ENCODE data around the gene NCOA7. TPM values are rescaled to one million over a fixed set of nuclear protein-coding genes. Genes with fewer than 3 reads are reported as not detected.
"Not testable (repeated sequence)": the region's sequence is repeated elsewhere in the genome, so short reads cannot be mapped to it uniquely, and the experiment has no call there.

The NCOA7 gene
- total RNA-seq, 1 donor = 34.0 TPM

- Histone ChIP-seq H4K20me1 (ENCODE audit: insufficient read depth, low read length) (no peaks in the 10 kb centered on the region), H3K4me1 (ENCODE audit: insufficient read depth, low read length) (peaks cover 32% of the 10 kb centered on the region), H3K9me3 (ENCODE audit: low read depth, low read length) (no peaks in the 10 kb centered on the region), H3K4me2 (ENCODE audit: insufficient read depth, low read length) (no peak overlapping the region), H3K79me2 (ENCODE audit: insufficient read depth, low read length) (peaks cover 84% of the 10 kb centered on the region), H3K4me3 (ENCODE audit: insufficient read depth, low read length) (no peak overlapping the region), H3K36me3 (ENCODE audit: insufficient read depth, low read length) (no peaks in the 10 kb centered on the region), H3K27me3 (ENCODE audit: insufficient read depth, low read length) (no peaks in the 10 kb centered on the region), H2AFZ (ENCODE audit: low read length) (no peak overlapping the region), H3K27ac (ENCODE audit: low read depth, low read length) (peak overlapping the region; percentile 56)
- TF ChIP-seq CTCF (IDR thresholded peaks at IDR 0.05; ENCODE audit: extremely low read depth, low read depth, low read length) = no peak
- DNase-seq (ENCODE audit: insufficient read length, low spot score, missing footprints) = no peak
Measured at GRCh38 chr6:125798734-125799508, 8.2 kb downstream of the NCOA7 start.

GRCh38 chr6:125802383-125802782 is 11.6 kb downstream of the NCOA7 start:
- no peaks in the 10 kb centered on the region for H3K36me3 ChIP-seq (ENCODE audit: insufficient read depth, low read length)

GRCh38 chr6:125802943-125803377 is 12.2 kb downstream of the NCOA7 start:
- H3K36me3 ChIP-seq (ENCODE audit: insufficient read depth, low read length) = no peaks in the 10 kb centered on the region
- TF ChIP-seq CTCF (IDR thresholded peaks at IDR 0.05; ENCODE audit: extremely low read depth, low read depth, low read length) = no peak
- peak overlapping the region; percentile 49 for H3K4me2 ChIP-seq (ENCODE audit: insufficient read depth, low read length)
- H3K27me3 ChIP-seq (ENCODE audit: insufficient read depth, low read length) = no peaks in the 10 kb centered on the region
- DNase-seq (ENCODE audit: insufficient read length, low spot score, missing footprints) = no peak
- H3K9me3 ChIP-seq (ENCODE audit: low read depth, low read length) = no peaks in the 10 kb centered on the region
- H3K4me3 ChIP-seq (ENCODE audit: insufficient read depth, low read length) = no peak overlapping the region
- peaks cover 20% of the 10 kb centered on the region for H3K4me1 ChIP-seq (ENCODE audit: insufficient read depth, low read length)
- H4K20me1 ChIP-seq (ENCODE audit: insufficient read depth, low read length) = no peaks in the 10 kb centered on the region
- peaks cover 76% of the 10 kb centered on the region for H3K79me2 ChIP-seq (ENCODE audit: insufficient read depth, low read length)
- peak overlapping the region; percentile 72 for H3K27ac ChIP-seq (ENCODE audit: low read depth, low read length)
- peak overlapping the region; percentile 23 for H2AFZ ChIP-seq (ENCODE audit: low read length)

More at GRCh38 chr6:125802383-125802782, 11.6 kb downstream of the NCOA7 start:
- no peaks in the 10 kb centered on the region for H3K27me3 ChIP-seq (ENCODE audit: insufficient read depth, low read length)
- H3K4me2 ChIP-seq (ENCODE audit: insufficient read depth, low read length) = peak overlapping the region; percentile 49
- no peak overlapping the region for H3K4me3 ChIP-seq (ENCODE audit: insufficient read depth, low read length)
- no peak overlapping the region for H2AFZ ChIP-seq (ENCODE audit: low read length)
- H3K4me1 ChIP-seq (ENCODE audit: insufficient read depth, low read length) = peaks cover 20% of the 10 kb centered on the region
- DNase-seq (ENCODE audit: insufficient read length, low spot score, missing footprints) = no peak
- peak overlapping the region; percentile 72 for H3K27ac ChIP-seq (ENCODE audit: low read depth, low read length)
- H4K20me1 ChIP-seq (ENCODE audit: insufficient read depth, low read length) = no peaks in the 10 kb centered on the region
- TF ChIP-seq CTCF (IDR thresholded peaks at IDR 0.05; ENCODE audit: extremely low read depth, low read depth, low read length) = no peak
- peaks cover 76% of the 10 kb centered on the region for H3K79me2 ChIP-seq (ENCODE audit: insufficient read depth, low read length)
- no peaks in the 10 kb centered on the region for H3K9me3 ChIP-seq (ENCODE audit: low read depth, low read length)

GRCh38 chr6:125804264-125804663 is 13.5 kb downstream of the NCOA7 start:
- Histone ChIP-seq H3K36me3 (ENCODE audit: insufficient read depth, low read length) (no peaks in the 10 kb centered on the region), H2AFZ (ENCODE audit: low read length) (no peak overlapping the region), H3K27ac (ENCODE audit: low read depth, low read length) (no peak overlapping the region), H3K9me3 (ENCODE audit: low read depth, low read length) (no peaks in the 10 kb centered on the region), H3K27me3 (ENCODE audit: insufficient read depth, low read length) (no peaks in the 10 kb centered on the region), H3K4me1 (ENCODE audit: insufficient read depth, low read length) (peaks cover 15% of the 10 kb centered on the region), H3K4me2 (ENCODE audit: insufficient read depth, low read length) (no peak overlapping the region), H3K79me2 (ENCODE audit: insufficient read depth, low read length) (peaks cover 78% of the 10 kb centered on the region), H4K20me1 (ENCODE audit: insufficient read depth, low read length) (no peaks in the 10 kb centered on the region), H3K4me3 (ENCODE audit: insufficient read depth, low read length) (no peak overlapping the region)
- no peak for TF ChIP-seq CTCF (IDR thresholded peaks at IDR 0.05; ENCODE audit: extremely low read depth, low read depth, low read length)
- no peak for DNase-seq (ENCODE audit: insufficient read length, low spot score, missing footprints)

GRCh38 chr6:125804866-125805425 is 14.2 kb downstream of the NCOA7 start:
- not testable (repeated sequence) for H3K27me3 ChIP-seq (ENCODE audit: insufficient read depth, low read length); H4K20me1 ChIP-seq (ENCODE audit: insufficient read depth, low read length); H3K4me3 ChIP-seq (ENCODE audit: insufficient read depth, low read length); H3K4me2 ChIP-seq (ENCODE audit: insufficient read depth, low read length); DNase-seq (ENCODE audit: insufficient read length, low spot score, missing footprints); H2AFZ ChIP-seq (ENCODE audit: low read length); H3K27ac ChIP-seq (ENCODE audit: low read depth, low read length); H3K36me3 ChIP-seq (ENCODE audit: insufficient read depth, low read length); H3K9me3 ChIP-seq (ENCODE audit: low read depth, low read length)
- H3K4me1 ChIP-seq (ENCODE audit: insufficient read depth, low read length) = peaks cover 15% of the 10 kb centered on the region
- peaks cover 79% of the 10 kb centered on the region for H3K79me2 ChIP-seq (ENCODE audit: insufficient read depth, low read length)
